ENCODE data around the gene ZNF189.

Gene ZNF189

GRCh38 chr9:101398068-101398929 lies at the start of gene ZNF189, which contains the start of gene MRPL50:
TSS of gene ZNF189 (plus strand) at chr9:101398851. CDS start at chr9:101399157, 306 bp downstream.
TSS of gene MRPL50 (minus strand) at chr9:101398618. CDS start at chr9:101398592, 26 bp downstream.
- peak within 1 kb of the TSS; percentile 72 to 76 for H3K4me3 ChIP-seq (replicated peaks in 1 of 2; ENCODE audit: low read depth in 2 of 2, low read length in 2 of 2)
- TF ChIP-seq CTCF (IDR thresholded peaks at IDR 0.05; ENCODE audit: low read depth, low read length), result no peak
- DNase-seq (ENCODE audit: low read depth in 2 of 2), result peak; percentile 99

GRCh38 chr9:101350285-101350684 lies 48.4 kb upstream of the ZNF189 start:
- no peak overlapping the region for H3K4me3 ChIP-seq (replicated peaks in 1 of 2; ENCODE audit: low read depth in 2 of 2, low read length in 2 of 2)
- TF ChIP-seq CTCF (IDR thresholded peaks at IDR 0.05; ENCODE audit: low read depth, low read length), result no peak
- no peak for DNase-seq (ENCODE audit: low read depth in 2 of 2)

DNA sequence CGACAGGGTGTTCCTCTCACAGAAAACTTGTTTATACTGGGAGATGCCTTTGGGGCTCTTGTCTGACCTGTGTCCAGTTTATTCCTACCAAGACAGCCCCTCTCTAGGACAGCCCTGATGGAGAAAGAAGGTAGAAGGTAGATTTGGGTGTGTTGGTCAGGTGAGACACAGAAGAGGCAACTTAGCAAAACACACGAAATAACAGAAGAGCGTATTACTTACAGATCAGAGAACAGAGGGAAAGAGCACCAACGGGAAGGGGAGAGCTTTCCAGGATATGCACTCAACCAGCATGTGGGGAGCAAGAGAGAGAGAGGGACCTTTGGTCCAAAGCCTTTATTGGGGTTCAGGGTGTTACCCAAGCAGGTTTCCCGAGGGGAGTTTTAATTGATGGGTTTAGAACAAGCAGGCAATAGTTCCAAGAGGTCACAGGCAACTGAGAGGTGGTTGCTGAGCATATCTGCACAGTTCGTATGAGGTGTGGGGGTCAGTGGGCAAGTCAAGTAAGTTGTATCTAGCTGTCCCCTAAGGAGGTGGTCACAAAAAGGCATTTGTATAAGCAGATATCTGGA lies 45.7 kb upstream of the ZNF189 start:
- H3K4me3 ChIP-seq (replicated peaks in 1 of 2; ENCODE audit: low read depth in 2 of 2, low read length in 2 of 2), result no peak overlapping the region
- DNase-seq (ENCODE audit: low read depth in 2 of 2), result no peak
- TF ChIP-seq CTCF (IDR thresholded peaks at IDR 0.05; ENCODE audit: low read depth, low read length), result no peak

- no peak for DNase-seq (ENCODE audit: low read depth in 2 of 2)
- H3K4me3 ChIP-seq (replicated peaks in 1 of 2; ENCODE audit: low read depth in 2 of 2, low read length in 2 of 2), result no peak overlapping the region
- TF ChIP-seq CTCF (IDR thresholded peaks at IDR 0.05; ENCODE audit: low read depth, low read length), result no peak
Measured at GRCh38 chr9:101353683-101354082, 45.0 kb upstream of the ZNF189 start.

- no peak for TF ChIP-seq CTCF (IDR thresholded peaks at IDR 0.05; ENCODE audit: low read depth, low read length)
- no peak overlapping the region for H3K4me3 ChIP-seq (replicated peaks in 1 of 2; ENCODE audit: low read depth in 2 of 2, low read length in 2 of 2)
- DNase-seq (ENCODE audit: low read depth in 2 of 2), result no peak
Measured at GRCh38 chr9:101354143-101354764, 44.4 kb upstream of the ZNF189 start.

- no peak overlapping the region for H3K4me3 ChIP-seq (replicated peaks in 1 of 2; ENCODE audit: low read depth in 2 of 2, low read length in 2 of 2)
- TF ChIP-seq CTCF (IDR thresholded peaks at IDR 0.05; ENCODE audit: low read depth, low read length), result no peak
- no peak for DNase-seq (ENCODE audit: low read depth in 2 of 2)
Measured at GRCh38 chr9:101354765-101355708, 43.6 kb upstream of the ZNF189 start.

Data from cardiac fibroblast (primary cell).